CD4-positive, alpha-beta T cell treated with Interleukin-2 at 100 ng/mL for 4 hours (primary cell): Measurements from ENCODE around the gene TSPAN11.

ENCODE experiments used
- DNase-seq: peaks from one replicate; pipeline ENCODE4 v3.0.0-alpha.2; 2020; ENCODE audit warnings: low spot score

The TSPAN11 gene

DNA sequence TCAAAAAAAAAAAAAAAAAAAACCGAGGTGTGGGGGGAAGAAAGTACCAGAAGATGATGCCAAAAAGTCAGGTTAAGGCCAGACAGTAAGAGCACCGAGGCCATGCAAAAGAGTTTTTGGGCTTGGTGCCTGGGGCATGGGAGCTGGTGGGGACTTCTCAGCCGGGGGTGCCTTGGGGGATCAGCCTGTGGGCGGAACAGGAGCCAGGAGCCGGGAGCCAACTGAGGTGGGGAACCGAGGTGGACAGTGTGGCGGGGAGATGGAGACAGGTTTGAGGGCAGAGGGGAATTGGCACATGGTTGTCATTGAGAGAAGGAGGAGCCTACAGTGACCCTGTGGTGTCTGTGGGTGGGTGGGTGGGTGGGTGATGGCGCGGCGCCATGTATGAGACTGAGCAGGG is 33.2 kb downstream of the TSPAN11 start:
- no peak for DNase-seq

DNA sequence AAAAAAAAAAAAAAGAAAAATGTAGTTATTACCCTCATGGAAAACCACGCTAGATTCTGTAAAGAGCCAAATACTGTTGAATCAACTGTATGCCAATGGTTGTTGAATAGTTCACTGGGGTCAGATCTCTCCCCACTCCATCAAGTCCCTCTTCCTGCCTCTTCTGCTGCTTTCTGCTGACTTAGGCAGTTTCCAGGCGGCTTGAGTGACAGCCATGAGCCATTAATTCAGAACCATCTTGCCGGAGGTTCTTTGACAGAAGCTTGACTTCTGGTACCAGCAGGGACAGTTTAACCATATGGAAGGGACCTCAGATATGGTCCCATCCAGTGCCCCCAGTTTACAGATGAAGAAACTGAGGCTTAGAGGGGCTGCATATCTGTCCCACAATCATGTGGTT is 34.5 kb downstream of the TSPAN11 start:
- DNase-seq = no peak

DNA sequence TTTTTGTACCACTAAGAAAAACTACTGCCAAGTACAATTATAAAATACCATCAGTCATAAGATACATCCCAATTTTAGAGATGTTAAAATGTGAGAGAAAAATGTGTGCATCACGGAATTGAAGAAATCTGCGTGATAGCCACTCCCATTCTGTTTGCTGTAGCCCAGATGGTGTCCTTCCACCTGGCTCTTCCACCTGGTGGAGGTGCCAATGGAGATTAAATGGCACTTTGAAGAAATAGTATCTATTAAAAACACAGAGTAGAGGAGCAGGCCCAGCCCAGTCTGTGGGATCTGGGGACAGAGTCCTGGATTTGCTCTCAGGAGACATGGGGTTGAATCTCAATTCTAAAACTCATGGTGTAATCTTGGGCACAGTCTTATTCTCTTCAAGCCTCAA is 35.5 kb downstream of the TSPAN11 start:
- no peak for DNase-seq

DNA sequence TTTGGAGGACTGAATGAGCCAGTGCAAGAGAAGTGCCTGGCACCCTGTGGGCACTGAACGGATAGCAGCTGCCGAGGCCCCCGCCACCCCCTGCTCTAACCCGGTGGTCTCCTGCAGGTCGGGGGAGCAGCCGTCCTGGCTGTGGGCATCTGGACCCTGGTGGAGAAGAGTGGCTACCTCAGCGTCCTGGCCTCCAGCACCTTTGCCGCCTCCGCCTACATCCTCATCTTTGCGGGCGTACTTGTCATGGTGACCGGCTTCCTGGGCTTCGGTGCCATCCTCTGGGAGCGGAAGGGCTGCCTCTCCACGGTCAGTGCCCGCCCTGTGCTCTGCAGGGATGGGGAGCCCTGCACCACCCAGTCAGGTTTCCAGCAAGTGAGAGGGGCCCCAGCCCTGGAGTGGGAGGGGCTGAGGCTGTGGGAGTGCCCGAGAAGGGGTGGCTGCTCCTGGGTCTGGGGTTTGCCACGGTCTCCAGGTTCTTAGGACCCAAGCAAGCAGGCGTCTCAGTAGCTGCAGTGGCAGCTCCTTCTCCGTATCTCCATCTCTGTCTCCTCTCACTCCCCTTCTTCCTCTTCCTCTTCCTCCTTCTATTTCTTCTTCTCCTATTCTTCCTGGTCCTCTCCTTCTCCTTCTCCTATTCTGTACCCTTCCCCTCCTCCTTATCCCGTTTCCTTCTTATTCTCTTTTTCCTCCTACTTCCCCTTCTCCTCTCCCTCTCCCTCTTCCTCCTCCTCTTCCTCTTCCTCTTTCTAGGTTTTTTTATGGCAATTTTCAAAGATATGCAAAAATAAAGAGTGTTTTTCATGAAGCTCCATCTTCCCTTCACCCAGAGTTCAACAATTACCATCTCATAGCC is 37.4 kb downstream of the TSPAN11 start:
- DNase-seq = no peak

DNA sequence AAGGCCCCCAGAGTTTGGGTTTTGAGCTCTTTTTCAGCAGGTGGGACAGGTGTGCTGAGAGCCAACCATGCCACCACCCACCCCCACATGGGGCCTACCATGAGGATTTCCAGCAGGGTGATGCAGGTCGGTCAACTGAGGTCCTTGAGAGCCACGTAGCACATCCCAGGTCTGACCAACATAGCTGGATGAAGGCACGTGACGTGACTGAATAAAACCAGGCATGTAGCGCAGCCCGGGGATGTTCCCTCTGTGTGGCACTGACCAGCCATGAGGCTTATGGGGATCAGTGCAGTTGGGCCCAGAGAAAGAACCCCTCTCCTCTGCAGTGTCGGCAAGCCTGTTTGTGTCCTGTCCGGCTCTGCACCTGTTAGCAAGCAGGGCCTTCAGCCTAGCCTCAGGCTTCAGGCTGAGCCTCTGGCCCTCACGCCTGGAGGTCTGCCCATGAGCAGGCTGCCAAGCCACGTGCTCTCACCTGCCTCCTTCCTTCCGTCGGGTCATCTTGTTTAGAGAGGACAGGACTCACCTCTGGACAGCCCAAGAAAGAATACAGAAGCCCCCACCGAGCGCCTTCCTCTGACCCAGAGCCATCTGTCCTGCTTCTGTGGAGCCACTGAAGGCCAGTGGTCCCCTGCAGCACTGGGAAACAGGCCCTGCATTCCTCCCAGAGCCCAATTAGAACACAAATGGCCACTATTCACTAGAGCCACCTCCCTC is 38.5 kb downstream of the TSPAN11 start:
- no peak for DNase-seq

DNA sequence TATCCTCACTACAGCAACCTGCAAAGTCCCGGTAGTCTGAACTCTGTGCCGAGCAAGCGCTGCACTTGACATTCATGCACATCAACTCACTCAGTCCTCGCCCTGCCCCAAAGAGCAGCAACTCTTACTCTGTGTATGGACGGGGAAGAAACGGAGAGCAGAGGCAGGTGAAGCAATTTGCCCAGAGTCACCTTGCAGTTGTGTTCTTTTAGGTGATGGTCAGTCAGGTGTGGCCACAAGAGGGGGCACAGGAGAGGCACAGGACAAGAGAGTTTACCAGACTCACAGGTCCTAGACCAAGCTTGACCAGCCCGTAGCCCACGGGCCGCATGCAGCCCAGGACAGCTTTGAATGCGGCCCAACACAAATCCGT is 39.1 kb downstream of the TSPAN11 start:
- no peak for DNase-seq

DNA sequence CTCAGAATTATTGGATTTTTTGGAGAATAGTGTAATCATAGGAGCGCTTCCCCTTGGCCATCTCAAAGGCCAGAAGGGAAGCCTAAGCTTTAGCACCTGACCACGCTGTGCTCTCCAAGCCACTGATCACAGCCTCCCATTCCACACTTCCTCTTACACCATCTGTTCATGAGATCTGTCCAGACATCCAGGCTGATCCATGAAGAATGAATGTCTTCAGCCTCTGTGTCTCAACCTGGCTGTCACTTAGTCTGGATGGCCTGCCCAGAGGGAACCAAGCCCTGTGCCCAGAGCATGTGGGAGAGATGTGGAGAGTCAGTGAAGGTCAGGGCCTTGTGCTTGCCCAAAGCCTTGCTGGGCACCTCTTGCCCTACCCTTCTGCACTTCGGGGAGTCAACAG is 40.5 kb downstream of the TSPAN11 start:
- no peak for DNase-seq

DNA sequence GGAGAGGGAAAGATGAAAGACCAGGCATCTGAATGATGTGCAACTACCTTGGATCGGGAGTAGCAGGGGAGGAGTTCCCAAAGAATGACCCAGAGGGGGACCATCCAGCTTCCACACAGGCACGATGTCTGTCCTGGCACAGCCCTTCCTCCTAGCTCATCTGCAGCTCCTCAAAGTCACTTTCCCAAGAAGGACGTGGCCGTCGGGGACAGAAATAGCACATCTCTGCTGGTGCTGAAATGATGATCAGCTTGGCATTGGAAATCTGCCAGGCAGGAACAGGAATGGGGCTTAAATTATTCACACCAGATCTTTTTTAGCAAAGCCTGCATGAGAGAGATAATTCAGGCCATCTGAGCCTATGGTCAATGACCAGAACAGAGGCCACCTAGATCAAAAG is 41.7 kb downstream of the TSPAN11 start:
- no peak for DNase-seq

DNA sequence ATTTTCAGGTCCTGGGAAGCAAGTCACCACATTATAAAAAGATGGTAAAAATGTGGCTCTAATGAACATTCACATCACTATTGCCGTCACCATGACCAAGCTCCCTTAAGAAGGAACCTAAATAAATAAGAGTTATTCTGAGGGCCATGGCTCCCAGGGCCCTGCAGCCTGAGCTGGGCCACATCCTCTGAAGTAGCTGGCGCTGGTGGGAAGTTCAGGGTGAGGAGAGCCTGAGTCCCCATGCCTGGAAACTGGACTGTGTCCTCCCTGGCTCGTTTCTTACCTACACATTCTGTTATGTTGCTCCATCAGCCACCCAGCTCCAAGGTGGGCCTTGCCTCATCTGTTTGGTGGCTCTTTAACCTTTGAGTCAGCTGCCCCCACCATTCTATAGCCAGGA is 42.5 kb downstream of the TSPAN11 start:
- no peak for DNase-seq

DNA sequence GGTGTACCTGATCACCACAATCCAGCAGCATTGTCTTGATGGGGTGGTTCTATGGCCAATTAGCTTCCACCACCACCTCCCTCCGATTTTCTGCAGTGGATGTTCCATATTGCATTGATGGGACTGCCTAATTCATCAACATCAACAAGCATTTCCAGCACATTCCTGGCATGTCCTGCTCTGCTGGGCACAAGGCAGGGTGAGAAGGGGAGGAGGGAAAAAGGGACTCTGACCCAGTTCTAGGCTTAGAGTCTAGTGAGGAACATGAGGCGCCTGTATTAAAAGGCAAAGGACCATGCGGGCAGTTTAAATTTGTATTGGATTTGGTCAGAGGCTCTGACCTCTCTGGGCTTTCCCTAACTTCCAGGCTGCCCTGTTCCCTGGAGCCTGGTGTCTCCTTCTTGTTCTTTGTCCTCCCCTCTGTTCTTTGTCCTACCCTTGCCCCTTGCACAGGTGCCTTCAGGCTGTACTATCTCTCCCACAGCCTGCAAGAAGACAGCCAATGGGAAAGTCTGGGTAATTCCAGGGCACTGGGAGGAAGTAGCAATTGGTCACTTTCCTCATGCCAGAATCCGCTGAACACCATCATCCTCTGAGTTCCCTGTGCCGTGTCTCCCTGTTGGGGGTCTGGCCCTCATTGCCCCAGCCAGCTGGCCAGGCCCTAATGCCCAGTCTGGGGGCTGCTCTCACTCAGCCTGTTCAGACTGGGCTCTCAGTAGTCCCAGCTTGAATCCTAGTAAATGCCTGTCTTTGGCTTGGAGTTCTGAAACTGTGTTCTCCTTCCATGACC is 43.3 kb downstream of the TSPAN11 start:
- DNase-seq = no peak

DNA sequence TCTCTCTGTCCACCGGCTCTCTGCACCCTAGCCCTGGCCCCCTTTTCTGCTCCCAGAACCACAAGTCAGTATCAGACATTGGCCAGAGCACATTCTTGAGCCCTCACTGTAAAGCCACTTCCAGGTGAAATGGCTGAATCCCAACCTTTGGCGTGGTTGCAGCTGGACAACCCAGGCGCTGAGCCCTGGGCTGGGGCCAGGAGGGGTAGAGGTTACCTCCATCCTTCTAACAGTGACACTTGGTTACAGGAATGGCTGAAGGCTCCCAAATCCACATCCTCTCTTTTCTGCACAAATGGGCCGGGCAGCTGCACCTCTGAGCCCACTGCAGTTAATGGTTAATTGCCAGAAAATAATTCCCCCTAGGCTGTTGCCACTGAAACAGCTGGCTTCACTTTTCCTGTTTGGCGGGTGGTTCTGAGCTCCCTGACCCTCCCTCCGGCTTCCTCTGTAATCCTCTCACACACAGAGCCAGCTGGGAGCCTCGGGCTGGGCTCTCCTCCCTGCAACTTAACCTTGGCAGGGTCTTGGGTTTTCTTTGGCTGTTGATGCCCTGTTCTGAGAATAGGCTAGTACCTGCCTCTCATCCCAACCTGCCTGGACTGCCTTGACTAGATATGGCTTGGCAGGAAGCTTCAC is 44.1 kb downstream of the TSPAN11 start:
- no peak for DNase-seq

DNA sequence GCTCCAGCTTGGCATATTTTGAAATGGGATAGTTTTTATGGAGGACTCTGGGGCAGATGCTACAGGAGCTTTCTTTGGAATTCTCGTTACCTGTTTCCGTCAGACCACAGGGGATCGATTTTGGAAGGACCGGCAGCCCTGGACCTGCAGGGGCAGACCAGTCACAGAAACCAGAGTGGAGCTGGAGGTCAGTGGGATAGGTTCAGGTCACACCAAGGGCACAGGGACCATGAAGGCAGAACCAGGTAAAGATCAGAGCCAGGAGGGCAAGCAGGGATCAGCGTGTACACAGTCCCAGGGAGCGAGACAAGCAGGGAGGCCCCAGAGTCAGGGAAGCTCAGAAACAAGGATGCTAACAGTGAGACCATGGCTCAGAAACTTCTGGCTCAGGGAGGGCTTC is 45.5 kb downstream of the TSPAN11 start:
- DNase-seq = no peak

DNA sequence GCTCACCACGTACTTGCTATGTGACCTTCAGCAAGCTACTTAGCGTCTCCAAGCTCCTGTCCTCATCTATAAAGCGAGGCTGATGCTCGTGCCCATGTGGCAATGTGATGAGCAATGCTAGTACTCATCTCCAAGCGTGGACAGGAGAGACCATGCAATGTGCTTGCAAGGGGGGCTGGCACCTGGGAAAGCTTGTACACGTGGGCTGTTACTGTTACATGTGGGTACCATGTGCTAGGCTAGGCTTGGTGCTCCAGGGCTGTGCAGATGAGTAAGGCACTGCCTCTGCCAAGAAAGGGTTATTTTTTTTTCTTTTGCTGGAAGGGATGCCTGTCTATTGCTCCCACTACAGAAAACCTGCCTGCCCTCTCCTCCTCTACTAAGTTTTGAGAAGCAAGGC is 46.6 kb downstream of the TSPAN11 start:
- DNase-seq = no peak

DNA sequence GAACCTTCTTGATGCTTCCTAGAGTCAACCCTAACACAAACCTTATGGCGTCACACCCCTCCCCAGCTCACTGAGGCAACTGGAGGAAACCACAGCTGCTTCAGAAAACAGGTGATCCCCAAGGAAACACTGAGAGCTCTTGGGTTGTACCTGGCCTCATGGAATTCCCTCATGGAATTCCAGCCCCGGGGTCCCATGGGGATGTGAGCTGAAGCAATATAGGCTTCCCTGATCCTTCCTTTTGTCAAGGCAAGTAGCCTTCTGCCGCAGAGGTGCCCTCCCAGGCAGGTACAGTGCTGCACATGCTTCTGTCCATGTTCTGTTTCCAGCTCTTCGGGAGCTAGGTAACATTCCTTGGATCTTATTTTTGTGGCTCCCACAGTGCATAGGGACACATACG is 47.3 kb downstream of the TSPAN11 start:
- DNase-seq = no peak

DNA sequence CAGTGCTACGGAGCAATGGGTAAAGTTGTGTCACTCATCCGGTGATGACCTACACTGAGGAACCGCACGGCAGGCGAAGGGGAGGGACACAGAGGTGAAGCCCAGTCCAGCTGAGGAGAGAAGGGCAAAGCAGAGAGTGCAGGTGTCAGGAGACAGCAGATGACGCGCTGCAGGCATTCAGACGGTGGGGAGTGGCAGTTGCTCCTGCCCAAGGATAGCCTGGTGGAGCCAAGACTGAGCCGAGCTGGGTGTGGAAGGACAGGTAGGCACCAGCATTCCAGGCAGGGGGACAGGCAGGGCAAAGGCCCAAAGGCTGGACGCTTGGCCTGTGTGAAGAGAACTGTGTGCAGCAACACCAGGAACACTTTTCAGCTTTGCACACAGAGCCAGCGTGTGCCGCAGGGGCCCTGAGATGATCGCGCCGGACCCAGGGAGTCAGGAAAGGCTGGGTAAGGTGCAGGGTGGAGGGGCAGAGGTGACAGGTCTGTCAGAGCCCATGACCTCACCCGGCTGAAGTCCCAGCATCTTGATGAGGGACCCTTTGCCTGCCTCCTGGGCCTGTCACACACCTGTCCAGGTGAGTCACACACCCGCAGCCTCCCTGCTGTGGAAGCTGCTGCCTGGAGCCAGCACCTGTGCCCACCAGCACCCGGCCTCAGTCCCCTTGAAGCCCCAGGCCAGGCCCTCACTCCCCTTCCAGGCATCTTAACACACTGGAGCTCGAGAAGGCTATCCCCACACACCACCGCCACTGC is 48.4 kb downstream of the TSPAN11 start:
- no peak for DNase-seq

DNA sequence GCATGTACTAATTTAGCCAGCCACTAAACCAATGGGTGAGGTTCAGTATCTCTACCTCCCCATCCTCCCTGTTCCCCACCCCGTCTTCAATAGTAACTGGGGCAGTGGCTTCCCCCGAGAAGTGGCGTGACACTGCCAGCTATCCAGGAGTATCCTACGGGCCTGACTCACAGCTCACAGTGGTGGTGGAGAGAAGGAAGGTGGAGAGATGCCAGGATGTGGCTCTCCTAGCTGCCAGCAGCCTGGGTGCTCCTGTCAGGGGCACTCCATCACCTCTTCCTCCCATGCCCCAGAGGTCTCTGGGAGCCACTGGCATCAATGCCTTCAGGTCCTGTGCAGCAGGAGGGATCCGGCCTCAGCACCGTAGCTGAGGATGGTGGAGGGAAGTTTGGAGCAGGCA is 49.0 kb downstream of the TSPAN11 start:
- no peak for DNase-seq

DNA sequence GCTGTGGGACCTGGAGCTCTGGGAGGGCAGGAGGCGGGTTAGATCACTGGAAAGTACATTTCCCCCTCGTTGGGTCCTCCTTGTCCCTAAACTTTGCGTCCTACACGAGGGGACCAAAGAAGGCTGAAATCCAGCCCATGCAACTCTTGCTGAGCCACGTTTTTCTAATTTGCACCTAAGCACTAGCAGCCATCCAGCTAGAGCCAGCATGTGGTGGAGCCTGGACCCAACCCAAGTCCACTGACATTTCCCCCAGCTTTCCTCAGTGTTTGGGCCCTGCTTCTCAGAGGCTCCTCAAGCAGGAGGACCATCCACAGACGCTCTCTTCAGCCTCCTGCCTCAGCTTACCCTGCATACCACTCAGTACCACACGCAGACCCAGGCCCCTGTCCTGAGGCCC is 49.7 kb downstream of the TSPAN11 start:
- DNase-seq = no peak

DNA sequence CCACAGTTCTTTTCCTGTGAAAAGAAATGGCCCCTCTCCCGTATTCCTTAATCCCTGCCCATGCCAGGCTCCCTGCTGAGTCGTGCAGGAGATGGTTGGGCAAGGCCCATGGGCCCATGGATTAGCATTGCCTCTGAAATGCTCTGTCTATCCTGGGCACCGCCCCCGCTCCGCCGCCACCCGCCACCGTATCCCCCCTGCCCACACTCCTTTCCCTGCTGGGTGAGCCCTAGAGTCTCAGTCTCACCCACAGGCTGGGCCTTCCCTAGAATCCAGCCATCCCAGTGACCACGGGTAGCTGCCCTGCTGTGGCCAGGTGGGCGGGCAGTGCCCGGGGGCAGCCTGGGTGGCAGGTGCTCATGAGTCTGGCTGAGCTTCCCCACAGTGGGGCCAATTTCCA is 50.6 kb downstream of the TSPAN11 start:
- DNase-seq = no peak

DNA sequence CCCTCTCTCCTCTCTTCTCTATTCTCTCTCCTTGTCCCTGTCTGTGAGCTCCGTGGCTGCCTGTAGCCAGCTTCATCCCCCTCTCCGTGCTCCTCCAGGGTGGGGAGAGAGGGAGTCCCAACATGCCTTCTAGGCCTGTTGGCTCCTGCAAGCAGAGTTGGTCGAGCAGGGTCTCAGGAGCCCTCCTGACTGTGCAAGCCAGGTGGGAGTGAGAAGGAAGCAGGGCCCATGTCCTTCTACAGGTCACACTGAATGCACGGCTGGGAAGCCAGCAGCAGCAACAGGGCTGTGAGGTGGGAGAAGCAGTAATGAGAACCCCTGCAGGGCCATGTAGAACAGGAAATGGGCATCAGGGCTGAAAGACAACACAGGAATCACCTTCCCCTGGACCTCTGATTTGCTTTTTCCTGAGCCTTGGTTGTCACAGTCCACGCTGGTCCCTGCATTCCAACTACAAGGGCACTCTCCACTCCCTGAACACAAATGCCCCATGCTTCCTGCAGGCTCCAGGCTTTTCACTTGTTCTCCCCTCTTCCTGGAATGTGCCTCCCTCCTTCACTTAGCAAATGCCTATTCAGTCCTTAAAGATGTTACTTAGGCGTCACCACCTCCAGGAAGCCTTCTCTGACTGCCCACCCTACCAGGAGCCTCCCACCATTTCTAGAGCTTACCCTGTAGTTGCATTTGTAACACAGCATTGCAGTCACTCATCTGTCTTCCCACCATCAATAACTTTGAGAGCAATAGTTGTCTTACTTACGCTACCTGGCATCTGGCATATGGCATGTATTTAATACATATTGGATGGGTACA is 51.2 kb downstream of the TSPAN11 start:
- DNase-seq = no peak

DNA sequence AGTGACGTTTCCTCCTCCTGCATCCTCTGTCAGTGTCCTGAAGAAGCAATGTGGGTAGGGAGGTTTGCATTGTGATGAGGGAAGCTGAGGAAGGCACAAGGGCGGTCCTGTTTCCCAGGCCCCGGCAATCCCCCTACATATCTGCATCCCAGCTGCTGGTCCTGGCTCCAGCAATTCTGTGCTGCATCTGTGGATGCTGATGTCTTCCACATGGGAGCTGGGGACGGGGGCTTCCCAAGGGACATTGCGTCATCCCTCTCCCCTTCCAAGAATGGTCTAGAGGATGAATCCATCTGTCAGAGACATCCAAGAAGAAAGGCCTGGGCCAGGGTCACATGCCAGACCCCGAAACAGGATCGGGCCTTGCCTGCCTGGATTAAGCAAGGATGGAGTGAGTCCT is 52.1 kb downstream of the TSPAN11 start:
- no peak for DNase-seq
